ENCODE measurements around the gene CLSTN3.

DNA sequence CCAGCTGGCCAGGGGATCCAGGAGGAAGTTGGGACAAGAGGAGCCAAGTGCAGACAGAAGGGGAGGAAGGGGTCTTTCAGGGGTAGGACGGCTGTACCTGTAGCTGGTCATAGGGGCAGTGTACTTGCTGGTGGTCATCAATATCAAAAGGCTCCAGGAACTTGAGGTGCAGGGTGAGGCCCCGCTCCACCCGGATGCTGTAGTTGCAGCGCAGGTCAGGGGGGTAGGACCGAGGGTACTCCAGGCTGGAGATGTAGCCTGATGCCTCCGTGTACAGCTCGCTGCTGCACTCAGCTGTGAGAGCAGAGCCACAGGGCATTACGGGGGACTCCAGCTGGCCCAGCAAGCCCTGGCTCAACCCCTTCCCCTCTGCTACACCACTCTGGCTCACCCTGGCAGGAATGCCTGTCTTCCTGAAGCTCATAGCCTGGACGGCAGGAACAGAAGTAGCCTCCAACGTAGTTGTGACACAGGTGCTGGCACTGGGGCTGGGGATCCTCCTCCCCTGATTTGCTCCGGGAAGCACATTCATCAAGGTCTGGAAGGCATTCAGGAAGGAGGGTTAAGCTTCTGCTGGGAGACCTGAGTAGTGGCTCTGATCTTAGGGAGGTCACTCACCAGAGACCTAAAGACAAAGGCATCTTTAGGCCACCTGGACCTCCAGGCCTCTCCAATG lies 40.8 kb upstream of the CLSTN3 start:
- TF ChIP-seq, protein P1, sequence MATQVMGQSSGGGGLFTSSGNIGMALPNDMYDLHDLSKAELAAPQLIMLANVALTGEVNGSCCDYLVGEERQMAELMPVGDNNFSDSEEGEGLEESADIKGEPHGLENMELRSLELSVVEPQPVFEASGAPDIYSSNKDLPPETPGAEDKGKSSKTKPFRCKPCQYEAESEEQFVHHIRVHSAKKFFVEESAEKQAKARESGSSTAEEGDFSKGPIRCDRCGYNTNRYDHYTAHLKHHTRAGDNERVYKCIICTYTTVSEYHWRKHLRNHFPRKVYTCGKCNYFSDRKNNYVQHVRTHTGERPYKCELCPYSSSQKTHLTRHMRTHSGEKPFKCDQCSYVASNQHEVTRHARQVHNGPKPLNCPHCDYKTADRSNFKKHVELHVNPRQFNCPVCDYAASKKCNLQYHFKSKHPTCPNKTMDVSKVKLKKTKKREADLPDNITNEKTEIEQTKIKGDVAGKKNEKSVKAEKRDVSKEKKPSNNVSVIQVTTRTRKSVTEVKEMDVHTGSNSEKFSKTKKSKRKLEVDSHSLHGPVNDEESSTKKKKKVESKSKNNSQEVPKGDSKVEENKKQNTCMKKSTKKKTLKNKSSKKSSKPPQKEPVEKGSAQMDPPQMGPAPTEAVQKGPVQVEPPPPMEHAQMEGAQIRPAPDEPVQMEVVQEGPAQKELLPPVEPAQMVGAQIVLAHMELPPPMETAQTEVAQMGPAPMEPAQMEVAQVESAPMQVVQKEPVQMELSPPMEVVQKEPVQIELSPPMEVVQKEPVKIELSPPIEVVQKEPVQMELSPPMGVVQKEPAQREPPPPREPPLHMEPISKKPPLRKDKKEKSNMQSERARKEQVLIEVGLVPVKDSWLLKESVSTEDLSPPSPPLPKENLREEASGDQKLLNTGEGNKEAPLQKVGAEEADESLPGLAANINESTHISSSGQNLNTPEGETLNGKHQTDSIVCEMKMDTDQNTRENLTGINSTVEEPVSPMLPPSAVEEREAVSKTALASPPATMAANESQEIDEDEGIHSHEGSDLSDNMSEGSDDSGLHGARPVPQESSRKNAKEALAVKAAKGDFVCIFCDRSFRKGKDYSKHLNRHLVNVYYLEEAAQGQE (IDR thresholded peaks at IDR 0.05; ENCODE audit: low read depth), result no peak
- TF ChIP-seq EP300 (IDR thresholded peaks at IDR 0.05; ENCODE audit: borderline replicate concordance) (no peak), ZBTB7A (IDR thresholded peaks at IDR 0.05; ENCODE audit: low read depth) (no peak), FOXM1 (IDR thresholded peaks at IDR 0.05; ENCODE audit: borderline replicate concordance, low read depth) (no peak), NFIC (IDR thresholded peaks at IDR 0.05) (no peak), TAF1 (IDR thresholded peaks at IDR 0.05; ENCODE audit: low read depth) (no peak), YY1 (IDR thresholded peaks at IDR 0.05; ENCODE audit: low read depth) (no peak), TEAD4 (IDR thresholded peaks at IDR 0.05) (no peak), CEBPB (IDR thresholded peaks at IDR 0.05) (no peak)
- TF ChIP-seq, protein P2, sequence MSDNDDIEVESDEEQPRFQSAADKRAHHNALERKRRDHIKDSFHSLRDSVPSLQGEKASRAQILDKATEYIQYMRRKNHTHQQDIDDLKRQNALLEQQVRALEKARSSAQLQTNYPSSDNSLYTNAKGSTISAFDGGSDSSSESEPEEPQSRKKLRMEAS (IDR thresholded peaks at IDR 0.05), result no peak
- TF ChIP-seq, protein P3, sequence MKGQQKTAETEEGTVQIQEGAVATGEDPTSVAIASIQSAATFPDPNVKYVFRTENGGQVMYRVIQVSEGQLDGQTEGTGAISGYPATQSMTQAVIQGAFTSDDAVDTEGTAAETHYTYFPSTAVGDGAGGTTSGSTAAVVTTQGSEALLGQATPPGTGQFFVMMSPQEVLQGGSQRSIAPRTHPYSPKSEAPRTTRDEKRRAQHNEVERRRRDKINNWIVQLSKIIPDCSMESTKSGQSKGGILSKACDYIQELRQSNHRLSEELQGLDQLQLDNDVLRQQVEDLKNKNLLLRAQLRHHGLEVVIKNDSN (IDR thresholded peaks at IDR 0.05), result no peak
